ENCODE measurements around the gene PRKCA.

GRCh38 chr17:66837226-66837625, 534.8 kb downstream of the PRKCA start:
- no peak for TF ChIP-seq POLR2AphosphoS5 (IDR thresholded peaks at IDR 0.05; ENCODE audit: borderline replicate concordance, low read depth, low read length)
- no peak for TF ChIP-seq EZH2 (IDR thresholded peaks at IDR 0.05)
- TF ChIP-seq FOXP2 (optimal IDR thresholded peaks at IDR 0.05; ENCODE audit: control extremely low read depth, extremely low read length, insufficient read depth): no peak

All from SK-N-MC (cell line).